ENCODE measurements around the gene PDE6G. TPM values are rescaled to one million over a fixed set of nuclear protein-coding genes. Genes with fewer than 3 reads are reported as not detected.

Gene PDE6G
- total and polyA plus RNA-seq, 2 donors (not counting 1 experiment from before 2014, with no cell fraction given): 0.69 to 1.1 TPM

DNA sequence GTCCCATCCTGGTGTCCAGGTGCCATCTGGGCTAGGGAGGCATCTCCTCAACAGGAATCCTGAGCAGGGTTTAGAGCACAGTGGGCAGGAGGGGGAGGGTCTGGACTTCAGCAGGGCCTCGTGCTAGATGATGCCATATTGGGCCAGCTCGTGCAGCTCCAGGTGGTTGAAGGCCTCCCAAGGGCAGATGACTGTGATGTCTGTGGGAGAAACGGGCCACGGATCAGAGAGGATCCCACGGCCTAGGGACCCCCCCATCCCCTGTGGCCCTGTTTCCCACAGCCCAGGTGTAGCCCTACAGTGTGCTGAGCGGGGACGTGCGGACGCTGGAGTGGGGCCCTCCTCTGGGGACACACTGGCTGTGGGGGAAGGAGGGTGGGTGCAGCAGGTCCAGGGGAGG is 5.4 kb downstream of the PDE6G start:
- Mint-ChIP-seq H3K4me3 (no peak overlapping the region), H3K27me3 (peaks cover 18% of the 10 kb centered on the region), H3K4me1 (peaks cover 15% of the 10 kb centered on the region), H3K27ac (no peak overlapping the region), H3K9me3 (ENCODE audit: insufficient read depth) (no peaks in the 10 kb centered on the region)
- DNase-seq: no peak
- POLR2A ChIA-PET: no interaction called here
- Histone ChIP-seq H3K27me3 (replicated peaks in 1 of 4; ENCODE audit: control extremely low read depth in 1 of 4, control insufficient read depth in 3 of 4, insufficient read depth in 4 of 4, low read length in 3 of 4) (peaks cover 0 to 36% (median 4%) of the 10 kb centered on the region in 4 experiments), H3K4me3 (ENCODE audit: control extremely low read depth in 1 of 5, extremely low read depth in 1 of 5, insufficient read depth in 1 of 5, low read depth in 2 of 5, low read length in 4 of 5) (no peak overlapping the region), H3K79me2 (ENCODE audit: control insufficient read depth, insufficient read depth, low read length) (no peaks in the 10 kb centered on the region), H3K4me2 (replicated peaks; ENCODE audit: low read depth, low read length, poor library complexity, severe bottlenecking) (no peak overlapping the region), H4K20me1 (ENCODE audit: control insufficient read depth, insufficient read depth, low read length, poor library complexity, severe bottlenecking) (no peaks in the 10 kb centered on the region), H3K4me1 (ENCODE audit: control insufficient read depth in 2 of 2, insufficient read depth in 2 of 2, low read length in 2 of 2) (peaks cover 12 to 18% of the 10 kb centered on the region in 2 donors), H3K9me3 (ENCODE audit: control extremely low read depth in 1 of 3, control insufficient read depth in 2 of 3, insufficient read depth in 1 of 3, low read length in 2 of 3) (peaks cover 0 to 21% (median 3%) of the 10 kb centered on the region in 3 donors), H3K27ac (ENCODE audit: low read length in 2 of 2) (no peak overlapping the region), H3K9ac (ENCODE audit: low read length) (no peak overlapping the region), H2AFZ (ENCODE audit: insufficient read depth, low read depth, low read length, poor library complexity, severe bottlenecking) (no peak overlapping the region), H3K36me3 (replicated peaks in 1 of 2; ENCODE audit: control extremely low read depth in 1 of 2, control insufficient read depth in 1 of 2, extremely low read depth in 1 of 2, insufficient read depth in 2 of 2, low read length in 1 of 2) (no peaks in the 10 kb centered on the region)
- CTCF ChIA-PET: no interaction called here
- intact Hi-C loops (cut with micrococcal nuclease): no loop called here
- WGBS (ENCODE audit: insufficient coverage): 90% methylated on average over 5 of the region's 9 CpGs
- TF ChIP-seq EZH2 (IDR thresholded peaks at IDR 0.05; ENCODE audit: borderline replicate concordance, insufficient read depth, low read depth, low read length, poor library complexity, severe bottlenecking): no peak
- TF ChIP-seq, protein P1, sequence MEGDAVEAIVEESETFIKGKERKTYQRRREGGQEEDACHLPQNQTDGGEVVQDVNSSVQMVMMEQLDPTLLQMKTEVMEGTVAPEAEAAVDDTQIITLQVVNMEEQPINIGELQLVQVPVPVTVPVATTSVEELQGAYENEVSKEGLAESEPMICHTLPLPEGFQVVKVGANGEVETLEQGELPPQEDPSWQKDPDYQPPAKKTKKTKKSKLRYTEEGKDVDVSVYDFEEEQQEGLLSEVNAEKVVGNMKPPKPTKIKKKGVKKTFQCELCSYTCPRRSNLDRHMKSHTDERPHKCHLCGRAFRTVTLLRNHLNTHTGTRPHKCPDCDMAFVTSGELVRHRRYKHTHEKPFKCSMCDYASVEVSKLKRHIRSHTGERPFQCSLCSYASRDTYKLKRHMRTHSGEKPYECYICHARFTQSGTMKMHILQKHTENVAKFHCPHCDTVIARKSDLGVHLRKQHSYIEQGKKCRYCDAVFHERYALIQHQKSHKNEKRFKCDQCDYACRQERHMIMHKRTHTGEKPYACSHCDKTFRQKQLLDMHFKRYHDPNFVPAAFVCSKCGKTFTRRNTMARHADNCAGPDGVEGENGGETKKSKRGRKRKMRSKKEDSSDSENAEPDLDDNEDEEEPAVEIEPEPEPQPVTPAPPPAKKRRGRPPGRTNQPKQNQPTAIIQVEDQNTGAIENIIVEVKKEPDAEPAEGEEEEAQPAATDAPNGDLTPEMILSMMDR (IDR thresholded peaks at IDR 0.05): no peak
- ATAC-seq (ENCODE audit: low read depth): no peak

DNA sequence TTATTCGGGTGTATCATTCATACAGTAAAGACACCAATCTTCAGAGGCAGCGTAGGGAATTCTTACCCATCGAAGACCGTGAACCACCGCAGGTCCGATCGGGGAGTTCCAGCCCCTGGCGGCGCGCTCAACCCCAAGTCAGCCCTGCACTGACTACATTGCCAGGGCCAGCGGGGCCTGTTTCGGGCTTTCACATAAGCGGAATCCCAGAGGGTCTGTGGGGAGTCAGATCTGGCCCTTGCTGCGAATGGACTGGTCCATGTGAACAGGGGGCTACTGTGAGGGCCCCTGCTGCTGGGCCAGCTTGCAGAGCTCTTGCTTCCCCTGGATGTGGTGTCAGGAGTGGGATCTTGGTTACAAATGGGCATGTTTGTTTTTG is 7.6 kb downstream of the PDE6G start:
- TF ChIP-seq EZH2 (IDR thresholded peaks at IDR 0.05; ENCODE audit: borderline replicate concordance, insufficient read depth, low read depth, low read length, poor library complexity, severe bottlenecking): no peak
- intact Hi-C loops (cut with micrococcal nuclease): no loop called here
- Mint-ChIP-seq H3K27ac (no peak overlapping the region), H3K27me3 (peaks cover 18% of the 10 kb centered on the region), H3K9me3 (ENCODE audit: insufficient read depth) (no peaks in the 10 kb centered on the region), H3K4me1 (peaks cover 12% of the 10 kb centered on the region), H3K4me3 (no peak overlapping the region)
- Histone ChIP-seq H4K20me1 (ENCODE audit: control insufficient read depth, insufficient read depth, low read length, poor library complexity, severe bottlenecking) (no peaks in the 10 kb centered on the region), H3K4me1 (ENCODE audit: control insufficient read depth in 2 of 2, insufficient read depth in 2 of 2, low read length in 2 of 2) (peaks cover 8 to 13% of the 10 kb centered on the region in 2 donors), H3K36me3 (replicated peaks in 1 of 2; ENCODE audit: control extremely low read depth in 1 of 2, control insufficient read depth in 1 of 2, extremely low read depth in 1 of 2, insufficient read depth in 2 of 2, low read length in 1 of 2) (no peaks in the 10 kb centered on the region), H3K27ac (ENCODE audit: low read length in 2 of 2) (no peak overlapping the region), H3K27me3 (replicated peaks in 1 of 4; ENCODE audit: control extremely low read depth in 1 of 4, control insufficient read depth in 3 of 4, insufficient read depth in 4 of 4, low read length in 3 of 4) (peaks cover 0 to 27% (median 4%) of the 10 kb centered on the region in 4 experiments), H2AFZ (ENCODE audit: insufficient read depth, low read depth, low read length, poor library complexity, severe bottlenecking) (no peak overlapping the region), H3K9me3 (ENCODE audit: control extremely low read depth in 1 of 3, control insufficient read depth in 2 of 3, insufficient read depth in 1 of 3, low read length in 2 of 3) (peaks cover 0 to 21% (median 3%) of the 10 kb centered on the region in 3 donors), H3K4me2 (replicated peaks; ENCODE audit: low read depth, low read length, poor library complexity, severe bottlenecking) (no peak overlapping the region), H3K79me2 (ENCODE audit: control insufficient read depth, insufficient read depth, low read length) (no peaks in the 10 kb centered on the region), H3K4me3 (ENCODE audit: control extremely low read depth in 1 of 5, extremely low read depth in 1 of 5, insufficient read depth in 1 of 5, low read depth in 2 of 5, low read length in 4 of 5) (no peak overlapping the region), H3K9ac (ENCODE audit: low read length) (no peak overlapping the region)
- ChIA-PET POLR2A (no interaction called here), CTCF (interaction anchor here (1.3 kb wide), 1 partner anchor 27 kb away, joined by 3 read pairs; no protein-coding TSS in a partner anchor)
- DNase-seq: no peak
- no peak for ATAC-seq (ENCODE audit: low read depth)
- WGBS (ENCODE audit: insufficient coverage): 80% methylated on average over 13 of the region's 14 CpGs
